Measurements from ENCODE around the gene TMEM212.
A peak's percentile ranks its signal among the peaks of the same experiment; 100 is the strongest.

TMEM212 gene

GRCh38 chr3:171867981-171868380 lies 24.8 kb downstream of the TMEM212 start:
- no peak overlapping the region for H3K27ac ChIP-seq (ENCODE audit: low read depth, low read length)
- H2AFZ ChIP-seq (ENCODE audit: insufficient read depth, low read length, poor library complexity), result no peak overlapping the region
- DNase-seq, result peak in 1 of 2 donors; percentile 27
- H4K8ac ChIP-seq (ENCODE audit: low read depth, low read length), result no peak overlapping the region
- no peak overlapping the region for H3K4ac ChIP-seq (ENCODE audit: low read depth, low read length)
- no peak overlapping the region for H2BK120ac ChIP-seq (ENCODE audit: insufficient read depth, low read length, poor library complexity)
- H2BK5ac ChIP-seq (ENCODE audit: low read depth, low read length, poor library complexity), result no peak overlapping the region
- no peak overlapping the region for H2AK5ac ChIP-seq (ENCODE audit: low read length)
- no peaks in the 10 kb centered on the region for H3K27me3 ChIP-seq (ENCODE audit: insufficient read depth, low read length)
- no peak overlapping the region for H3K18ac ChIP-seq (ENCODE audit: low read length)
- no peak overlapping the region for H4K12ac ChIP-seq (ENCODE audit: low read depth, low read length)
- no peaks in the 10 kb centered on the region for H3K36me3 ChIP-seq (ENCODE audit: control insufficient read depth in 1 of 2, insufficient read depth in 2 of 2, low read length in 2 of 2)
- H3K23ac ChIP-seq (ENCODE audit: low read length), result no peak overlapping the region
- WGBS (ENCODE audit: extremely low coverage, insufficient coverage, insufficient read length), result no CpG with 5 or more reads among the region's 5 CpGs
- H3K4me2 ChIP-seq (ENCODE audit: low read length), result no peak overlapping the region
- H3K4me3 ChIP-seq (ENCODE audit: low read depth, low read length), result no peak overlapping the region
- H3K79me2 ChIP-seq (ENCODE audit: control insufficient read depth, insufficient read depth, low read length, poor library complexity), result no peaks in the 10 kb centered on the region
- H4K91ac ChIP-seq (ENCODE audit: low read depth, low read length), result no peak overlapping the region
- H3K79me1 ChIP-seq (ENCODE audit: low read length), result no peaks in the 10 kb centered on the region
- H2BK12ac ChIP-seq (ENCODE audit: low read length), result no peak overlapping the region
- H3K9me3 ChIP-seq (ENCODE audit: insufficient read depth, low read depth, low read length), result no peaks in the 10 kb centered on the region
- no peak overlapping the region for H3K9ac ChIP-seq (ENCODE audit: low read length)
- no peaks in the 10 kb centered on the region for H3K4me1 ChIP-seq (ENCODE audit: control insufficient read depth in 1 of 2, insufficient read depth in 2 of 2, low read length in 2 of 2)
- no peak overlapping the region for H3K14ac ChIP-seq (ENCODE audit: low read length)

GRCh38 chr3:171871392-171872274 lies 28.5 kb downstream of the TMEM212 start:
- Histone ChIP-seq H3K4me1 (ENCODE audit: control insufficient read depth in 1 of 2, insufficient read depth in 2 of 2, low read length in 2 of 2) (peaks cover 2 to 13% of the 10 kb centered on the region in 2 experiments), H3K9ac (ENCODE audit: low read length) (no peak overlapping the region), H3K27me3 (ENCODE audit: insufficient read depth, low read length) (no peaks in the 10 kb centered on the region), H3K36me3 (ENCODE audit: control insufficient read depth in 1 of 2, insufficient read depth in 2 of 2, low read length in 2 of 2) (no peaks in the 10 kb centered on the region), H4K91ac (ENCODE audit: low read depth, low read length) (no peak overlapping the region), H3K9me3 (ENCODE audit: insufficient read depth, low read depth, low read length) (no peaks in the 10 kb centered on the region), H2BK120ac (ENCODE audit: insufficient read depth, low read length, poor library complexity) (no peak overlapping the region), H3K79me2 (ENCODE audit: control insufficient read depth, insufficient read depth, low read length, poor library complexity) (no peaks in the 10 kb centered on the region), H2AK5ac (ENCODE audit: low read length) (no peak overlapping the region), H3K18ac (ENCODE audit: low read length) (no peak overlapping the region), H2BK12ac (ENCODE audit: low read length) (no peak overlapping the region), H2BK5ac (ENCODE audit: low read depth, low read length, poor library complexity) (no peak overlapping the region), H3K4ac (ENCODE audit: low read depth, low read length) (no peak overlapping the region), H4K12ac (ENCODE audit: low read depth, low read length) (no peak overlapping the region), H3K79me1 (ENCODE audit: low read length) (peaks cover 10% of the 10 kb centered on the region), H2AFZ (ENCODE audit: insufficient read depth, low read length, poor library complexity) (no peak overlapping the region), H3K14ac (ENCODE audit: low read length) (no peak overlapping the region), H3K27ac (ENCODE audit: low read depth, low read length) (no peak overlapping the region), H3K4me2 (ENCODE audit: low read length) (no peak overlapping the region), H3K4me3 (ENCODE audit: low read depth, low read length) (no peak overlapping the region), H3K23ac (ENCODE audit: low read length) (no peak overlapping the region), H4K8ac (ENCODE audit: low read depth, low read length) (no peak overlapping the region)
- no CpG with 5 or more reads among the region's 8 CpGs for WGBS (ENCODE audit: extremely low coverage, insufficient coverage, insufficient read length)
- DNase-seq, result no peak

GRCh38 chr3:171873580-171873979 lies 30.4 kb downstream of the TMEM212 start:
- H3K27me3 ChIP-seq (ENCODE audit: insufficient read depth, low read length), result no peaks in the 10 kb centered on the region
- no peak overlapping the region for H3K4ac ChIP-seq (ENCODE audit: low read depth, low read length)
- H2BK12ac ChIP-seq (ENCODE audit: low read length), result no peak overlapping the region
- no peak overlapping the region for H2AK5ac ChIP-seq (ENCODE audit: low read length)
- H3K36me3 ChIP-seq (ENCODE audit: control insufficient read depth in 1 of 2, insufficient read depth in 2 of 2, low read length in 2 of 2), result no peaks in the 10 kb centered on the region
- H3K79me2 ChIP-seq (ENCODE audit: control insufficient read depth, insufficient read depth, low read length, poor library complexity), result no peaks in the 10 kb centered on the region
- no peak overlapping the region for H4K8ac ChIP-seq (ENCODE audit: low read depth, low read length)
- no peak overlapping the region for H3K14ac ChIP-seq (ENCODE audit: low read length)
- no peak overlapping the region for H3K4me3 ChIP-seq (ENCODE audit: low read depth, low read length)
- peak; percentile 27 to 50 for DNase-seq
- H3K18ac ChIP-seq (ENCODE audit: low read length), result no peak overlapping the region
- no peak overlapping the region for H3K27ac ChIP-seq (ENCODE audit: low read depth, low read length)
- no peak overlapping the region for H3K23ac ChIP-seq (ENCODE audit: low read length)
- H4K12ac ChIP-seq (ENCODE audit: low read depth, low read length), result no peak overlapping the region
- H2BK5ac ChIP-seq (ENCODE audit: low read depth, low read length, poor library complexity), result no peak overlapping the region
- peak overlapping the region; percentile 55 for H2BK120ac ChIP-seq (ENCODE audit: insufficient read depth, low read length, poor library complexity)
- H3K9ac ChIP-seq (ENCODE audit: low read length), result no peak overlapping the region
- no peak overlapping the region for H2AFZ ChIP-seq (ENCODE audit: insufficient read depth, low read length, poor library complexity)
- WGBS (ENCODE audit: extremely low coverage, insufficient coverage, insufficient read length), result no CpG with 5 or more reads among the region's 1 CpG
- no peak overlapping the region for H3K4me2 ChIP-seq (ENCODE audit: low read length)
- peaks cover 4 to 13% of the 10 kb centered on the region in 2 experiments for H3K4me1 ChIP-seq (ENCODE audit: control insufficient read depth in 1 of 2, insufficient read depth in 2 of 2, low read length in 2 of 2)
- H3K9me3 ChIP-seq (ENCODE audit: insufficient read depth, low read depth, low read length), result no peaks in the 10 kb centered on the region
- peaks cover 10% of the 10 kb centered on the region for H3K79me1 ChIP-seq (ENCODE audit: low read length)
- no peak overlapping the region for H4K91ac ChIP-seq (ENCODE audit: low read depth, low read length)

- Histone ChIP-seq H2BK12ac (ENCODE audit: low read length) (no peak overlapping the region), H2BK120ac (ENCODE audit: insufficient read depth, low read length, poor library complexity) (no peak overlapping the region), H3K79me1 (ENCODE audit: low read length) (peaks cover 10% of the 10 kb centered on the region), H3K18ac (ENCODE audit: low read length) (no peak overlapping the region), H3K14ac (ENCODE audit: low read length) (no peak overlapping the region), H3K27ac (ENCODE audit: low read depth, low read length) (peak overlapping the region; percentile 91), H4K8ac (ENCODE audit: low read depth, low read length) (no peak overlapping the region), H3K4ac (ENCODE audit: low read depth, low read length) (no peak overlapping the region), H3K9me3 (ENCODE audit: insufficient read depth, low read depth, low read length) (no peaks in the 10 kb centered on the region), H3K4me2 (ENCODE audit: low read length) (no peak overlapping the region), H3K36me3 (ENCODE audit: control insufficient read depth in 1 of 2, insufficient read depth in 2 of 2, low read length in 2 of 2) (no peaks in the 10 kb centered on the region), H3K23ac (ENCODE audit: low read length) (no peak overlapping the region), H3K4me1 (ENCODE audit: control insufficient read depth in 1 of 2, insufficient read depth in 2 of 2, low read length in 2 of 2) (peaks cover 4 to 16% of the 10 kb centered on the region in 2 experiments), H2AFZ (ENCODE audit: insufficient read depth, low read length, poor library complexity) (no peak overlapping the region), H3K4me3 (ENCODE audit: low read depth, low read length) (no peak overlapping the region), H4K91ac (ENCODE audit: low read depth, low read length) (no peak overlapping the region), H3K9ac (ENCODE audit: low read length) (no peak overlapping the region), H2BK5ac (ENCODE audit: low read depth, low read length, poor library complexity) (no peak overlapping the region), H4K12ac (ENCODE audit: low read depth, low read length) (no peak overlapping the region), H2AK5ac (ENCODE audit: low read length) (no peak overlapping the region), H3K27me3 (ENCODE audit: insufficient read depth, low read length) (no peaks in the 10 kb centered on the region), H3K79me2 (ENCODE audit: control insufficient read depth, insufficient read depth, low read length, poor library complexity) (no peaks in the 10 kb centered on the region)
- WGBS (ENCODE audit: extremely low coverage, insufficient coverage, insufficient read length), result no CpG with 5 or more reads among the region's 2 CpGs
- DNase-seq, result peak; percentile 54 to 75
Measured at GRCh38 chr3:171874251-171874681, 31.1 kb downstream of the TMEM212 start.

Measured in trophoblast cell (in vitro differentiated cells and primary cell).